ENCODE data around the gene ASIC1.

The ASIC1 gene

DNA sequence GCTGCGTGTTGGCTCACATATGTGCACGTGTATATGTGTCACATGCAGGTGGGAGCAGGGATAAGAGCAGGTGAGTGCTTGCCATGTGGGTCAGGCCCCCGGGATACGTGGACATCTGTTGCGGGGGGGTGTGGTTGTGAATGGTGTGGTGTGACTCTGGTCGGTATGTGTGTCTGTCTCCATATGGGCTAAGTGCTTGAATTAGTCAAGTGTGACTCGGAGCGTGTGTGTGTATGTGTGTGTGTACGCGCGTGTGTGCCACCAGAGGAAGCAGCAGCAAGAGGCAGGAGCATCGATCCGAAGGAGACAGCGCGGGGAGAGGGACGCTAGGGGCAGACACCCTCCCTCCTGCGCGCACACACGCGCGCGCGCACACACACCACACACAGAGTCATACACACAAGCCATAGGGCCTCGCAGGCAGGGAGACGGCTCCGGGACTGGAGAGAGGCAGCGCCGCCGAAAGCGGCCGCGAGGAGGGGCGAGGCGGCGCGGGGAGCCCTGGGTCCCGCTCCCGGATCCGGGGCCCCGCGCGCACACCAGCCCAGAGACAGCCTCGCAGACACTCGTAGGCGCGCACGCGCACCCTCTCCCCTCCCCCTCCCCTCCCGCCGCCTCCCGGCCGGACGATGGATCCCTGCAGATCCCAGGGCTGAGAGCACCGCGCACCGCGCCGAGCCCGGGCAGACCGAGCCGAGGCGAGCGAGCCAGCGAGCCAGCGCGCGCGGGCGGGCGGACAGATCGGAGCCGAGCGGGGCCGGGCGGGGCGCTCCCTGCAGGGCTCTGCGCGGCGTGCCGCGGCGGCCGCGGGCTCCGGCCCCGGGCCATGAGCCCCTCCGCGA lies at the start of gene ASIC1:
TSS of gene ASIC1 (plus strand) at position 597 of the 842 bp plus-strand sequence. CDS start 1,171 bp downstream, outside the sequence.
- H3K4me1 ChIP-seq (ENCODE audit: control insufficient read depth, low read depth, low read length), result peaks cover 10% of the 10 kb centered on the region
- H3K27ac ChIP-seq (ENCODE audit: low read length), result no peak within 1 kb of the TSS
- H3K36me3 ChIP-seq (ENCODE audit: control insufficient read depth, low read depth, low read length), result no peaks in the 10 kb centered on the region
- no peak within 1 kb of the TSS for H3K9ac ChIP-seq (ENCODE audit: low read length)
- no peaks in the 10 kb centered on the region for H3K9me3 ChIP-seq (ENCODE audit: control insufficient read depth, low read depth, low read length)
- peak within 1 kb of the TSS; percentile 65 for H3K4me3 ChIP-seq (ENCODE audit: low read length)
- peaks cover 65% of the 10 kb centered on the region for H3K27me3 ChIP-seq (ENCODE audit: control insufficient read depth, insufficient read depth, low read length)

DNA sequence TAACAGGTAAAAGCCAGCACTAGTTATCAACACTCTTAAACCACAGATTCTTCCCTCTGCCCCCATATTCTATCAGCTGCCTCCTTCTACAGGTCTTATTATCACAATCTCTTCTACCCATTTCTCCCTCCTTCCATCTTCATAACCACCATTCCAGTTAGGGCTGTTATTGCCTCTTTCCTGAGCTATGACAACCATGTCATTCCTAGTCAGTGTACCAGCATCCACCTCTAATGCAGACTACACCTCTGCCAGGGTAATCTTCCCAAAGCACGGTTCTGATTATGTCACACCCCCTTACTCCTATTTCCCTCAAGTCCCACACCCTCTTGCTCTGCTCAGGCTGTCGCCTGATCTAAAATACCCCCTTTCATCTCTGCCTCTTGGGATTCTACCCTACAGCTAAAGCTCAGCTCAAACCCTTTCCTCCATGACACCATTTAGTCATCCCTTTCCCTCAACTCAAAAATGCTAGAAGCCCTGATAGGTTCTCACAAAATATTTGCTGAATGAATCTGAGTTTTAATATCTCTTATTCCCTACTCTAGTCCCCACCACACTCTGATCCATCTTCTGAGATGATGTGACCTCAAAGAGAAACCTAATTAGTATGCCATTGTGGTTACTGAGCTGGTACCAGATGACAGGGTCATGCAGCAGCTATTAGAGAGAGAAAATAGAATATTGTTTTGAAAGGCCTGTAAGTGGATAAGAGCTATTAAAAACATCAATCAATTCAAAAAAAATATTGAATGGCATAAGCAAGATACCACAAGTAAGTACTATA lies 43.8 kb upstream of the ASIC1 start:
- Histone ChIP-seq H3K4me1 (ENCODE audit: control insufficient read depth, low read depth, low read length) (no peaks in the 10 kb centered on the region), H3K36me3 (ENCODE audit: control insufficient read depth, low read depth, low read length) (peaks cover 12% of the 10 kb centered on the region), H3K4me3 (ENCODE audit: low read length) (no peak overlapping the region), H3K9me3 (ENCODE audit: control insufficient read depth, low read depth, low read length) (no peaks in the 10 kb centered on the region), H3K27ac (ENCODE audit: low read length) (no peak overlapping the region), H3K27me3 (ENCODE audit: control insufficient read depth, insufficient read depth, low read length) (no peaks in the 10 kb centered on the region), H3K9ac (ENCODE audit: low read length) (no peak overlapping the region)

DNA sequence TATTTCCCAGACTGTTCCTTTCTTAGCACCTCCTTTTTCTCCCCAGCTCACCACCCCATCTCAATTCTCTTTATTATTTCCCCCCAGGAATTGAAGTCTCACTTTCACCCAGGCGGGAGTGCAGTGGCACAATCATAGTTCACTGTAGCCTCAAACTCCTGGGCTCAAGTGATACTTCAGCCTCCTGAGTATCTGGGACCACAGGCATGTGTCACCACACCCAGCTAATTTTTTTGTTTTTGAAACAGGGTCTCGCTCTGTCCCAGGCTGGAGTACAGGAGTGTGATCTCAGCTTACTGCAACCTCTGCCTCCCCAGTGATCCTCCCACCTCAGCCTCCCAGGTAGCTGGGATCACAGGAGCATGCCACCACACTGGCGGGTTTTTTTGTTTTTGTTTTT lies 43.1 kb upstream of the ASIC1 start:
- Histone ChIP-seq H3K27ac (ENCODE audit: low read length) (no peak overlapping the region), H3K9me3 (ENCODE audit: control insufficient read depth, low read depth, low read length) (no peaks in the 10 kb centered on the region), H3K36me3 (ENCODE audit: control insufficient read depth, low read depth, low read length) (peaks cover 12% of the 10 kb centered on the region), H3K9ac (ENCODE audit: low read length) (no peak overlapping the region), H3K4me1 (ENCODE audit: control insufficient read depth, low read depth, low read length) (no peaks in the 10 kb centered on the region), H3K4me3 (ENCODE audit: low read length) (no peak overlapping the region), H3K27me3 (ENCODE audit: control insufficient read depth, insufficient read depth, low read length) (no peaks in the 10 kb centered on the region)

DNA sequence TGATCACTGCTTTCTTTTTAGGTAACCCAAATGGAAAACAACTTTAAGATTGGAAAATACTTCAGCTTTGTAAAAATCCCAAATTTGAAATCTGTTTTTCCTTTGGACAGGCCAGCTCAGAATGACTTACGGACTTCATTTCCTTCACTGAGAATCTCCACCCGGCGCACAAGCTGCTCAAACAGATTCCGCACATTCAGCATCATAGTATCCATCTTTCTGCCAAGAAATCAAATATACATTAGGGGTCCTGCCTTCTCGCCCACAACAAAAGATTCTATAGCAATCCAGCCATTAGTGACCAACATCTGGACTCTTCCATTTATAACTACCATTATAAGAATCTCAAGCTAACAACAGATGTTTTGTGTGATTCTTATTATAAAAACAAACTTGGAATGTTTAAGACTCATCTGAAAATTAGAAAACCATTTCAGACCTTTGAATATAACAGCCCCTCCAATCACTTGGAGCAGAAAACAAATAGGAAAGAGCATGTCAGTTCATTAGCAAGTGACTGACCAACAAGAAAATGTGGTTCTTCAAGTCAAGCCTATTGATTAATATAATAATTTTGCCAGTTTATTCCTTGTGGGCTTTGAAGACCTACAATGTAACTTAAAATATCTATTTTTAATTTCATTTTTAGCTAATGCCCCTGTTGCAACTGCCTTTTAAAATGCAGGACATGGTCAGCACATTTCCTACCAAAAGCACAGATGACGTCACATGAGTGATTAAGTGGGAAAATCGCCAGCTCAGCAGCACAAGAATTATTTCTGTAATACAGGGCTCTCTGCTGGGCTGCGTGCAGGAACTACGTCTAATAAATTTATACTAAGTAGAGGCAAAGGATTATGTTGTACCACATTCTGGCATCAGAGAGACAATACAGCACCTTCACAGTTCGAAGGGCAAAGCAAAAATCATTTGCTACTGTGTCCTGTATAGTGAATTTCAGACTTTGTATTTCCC lies 40.6 kb upstream of the ASIC1 start:
- no peak overlapping the region for H3K9ac ChIP-seq (ENCODE audit: low read length)
- H3K27me3 ChIP-seq (ENCODE audit: control insufficient read depth, insufficient read depth, low read length), result no peaks in the 10 kb centered on the region
- peaks cover 8% of the 10 kb centered on the region for H3K36me3 ChIP-seq (ENCODE audit: control insufficient read depth, low read depth, low read length)
- no peak overlapping the region for H3K27ac ChIP-seq (ENCODE audit: low read length)
- H3K4me1 ChIP-seq (ENCODE audit: control insufficient read depth, low read depth, low read length), result no peaks in the 10 kb centered on the region
- no peak overlapping the region for H3K4me3 ChIP-seq (ENCODE audit: low read length)
- no peaks in the 10 kb centered on the region for H3K9me3 ChIP-seq (ENCODE audit: control insufficient read depth, low read depth, low read length)

DNA sequence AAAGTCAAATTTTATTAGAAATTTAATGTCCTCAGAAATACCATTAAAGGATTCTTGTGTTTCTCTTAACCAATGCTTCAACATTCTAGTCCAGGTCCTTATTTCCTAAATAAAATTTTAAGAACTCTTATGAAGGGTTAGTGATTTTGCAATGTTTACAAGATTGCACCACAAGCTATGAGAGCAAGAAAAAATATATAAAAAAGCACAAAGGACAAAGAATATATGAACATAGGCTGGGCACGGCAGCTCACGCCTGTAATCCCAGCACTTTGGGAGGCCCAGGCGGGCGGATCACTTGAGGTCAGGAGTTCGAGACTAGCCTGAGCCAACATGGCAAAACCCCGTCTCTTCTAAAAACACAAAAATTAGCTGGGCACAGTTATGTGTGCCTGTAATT lies 39.8 kb upstream of the ASIC1 start:
- Histone ChIP-seq H3K9me3 (ENCODE audit: control insufficient read depth, low read depth, low read length) (no peaks in the 10 kb centered on the region), H3K9ac (ENCODE audit: low read length) (no peak overlapping the region), H3K27me3 (ENCODE audit: control insufficient read depth, insufficient read depth, low read length) (no peaks in the 10 kb centered on the region), H3K27ac (ENCODE audit: low read length) (no peak overlapping the region), H3K4me1 (ENCODE audit: control insufficient read depth, low read depth, low read length) (no peaks in the 10 kb centered on the region), H3K4me3 (ENCODE audit: low read length) (no peak overlapping the region), H3K36me3 (ENCODE audit: control insufficient read depth, low read depth, low read length) (peaks cover 8% of the 10 kb centered on the region)

DNA sequence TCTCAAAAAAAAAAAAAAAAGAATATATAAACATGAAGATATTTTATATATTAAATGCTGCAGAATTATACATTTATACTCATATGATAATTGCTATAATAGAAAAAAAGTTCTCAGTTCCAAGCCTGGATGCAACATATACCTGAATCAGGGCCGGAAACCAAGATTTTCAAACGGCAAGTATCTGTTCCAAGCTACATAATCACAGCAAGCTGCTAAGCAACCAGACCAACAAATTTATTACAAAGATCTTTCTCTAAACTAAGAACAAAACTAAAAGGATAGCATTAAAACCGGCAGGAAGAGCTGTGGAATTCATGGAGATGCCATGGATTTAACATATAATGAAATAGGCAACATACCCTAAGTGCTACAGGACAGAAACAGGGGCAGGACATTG lies 39.2 kb upstream of the ASIC1 start:
- H3K36me3 ChIP-seq (ENCODE audit: control insufficient read depth, low read depth, low read length), result peaks cover 8% of the 10 kb centered on the region
- no peaks in the 10 kb centered on the region for H3K27me3 ChIP-seq (ENCODE audit: control insufficient read depth, insufficient read depth, low read length)
- H3K9me3 ChIP-seq (ENCODE audit: control insufficient read depth, low read depth, low read length), result no peaks in the 10 kb centered on the region
- H3K9ac ChIP-seq (ENCODE audit: low read length), result no peak overlapping the region
- no peaks in the 10 kb centered on the region for H3K4me1 ChIP-seq (ENCODE audit: control insufficient read depth, low read depth, low read length)
- H3K4me3 ChIP-seq (ENCODE audit: low read length), result no peak overlapping the region
- H3K27ac ChIP-seq (ENCODE audit: low read length), result no peak overlapping the region

DNA sequence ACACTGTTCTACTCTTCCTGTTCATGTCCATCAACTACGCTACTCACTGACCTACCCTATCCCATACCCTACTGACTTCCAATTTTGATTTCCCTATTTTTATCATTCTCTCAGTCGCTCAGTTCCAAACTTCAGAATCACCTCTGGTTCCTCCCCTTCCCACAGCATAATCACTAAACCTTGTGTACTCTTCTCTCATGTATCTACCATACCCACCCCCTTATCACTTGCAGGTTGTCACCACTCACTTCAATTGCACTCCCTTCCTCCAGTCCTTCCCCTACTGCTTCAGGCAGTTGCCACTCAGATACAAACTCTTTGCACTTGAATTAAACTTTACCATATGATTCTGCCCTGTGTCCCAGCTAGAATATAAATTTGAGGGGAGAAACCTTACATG lies 38.4 kb upstream of the ASIC1 start:
- Histone ChIP-seq H3K9ac (ENCODE audit: low read length) (no peak overlapping the region), H3K4me1 (ENCODE audit: control insufficient read depth, low read depth, low read length) (no peaks in the 10 kb centered on the region), H3K36me3 (ENCODE audit: control insufficient read depth, low read depth, low read length) (peaks cover 5% of the 10 kb centered on the region)

DNA sequence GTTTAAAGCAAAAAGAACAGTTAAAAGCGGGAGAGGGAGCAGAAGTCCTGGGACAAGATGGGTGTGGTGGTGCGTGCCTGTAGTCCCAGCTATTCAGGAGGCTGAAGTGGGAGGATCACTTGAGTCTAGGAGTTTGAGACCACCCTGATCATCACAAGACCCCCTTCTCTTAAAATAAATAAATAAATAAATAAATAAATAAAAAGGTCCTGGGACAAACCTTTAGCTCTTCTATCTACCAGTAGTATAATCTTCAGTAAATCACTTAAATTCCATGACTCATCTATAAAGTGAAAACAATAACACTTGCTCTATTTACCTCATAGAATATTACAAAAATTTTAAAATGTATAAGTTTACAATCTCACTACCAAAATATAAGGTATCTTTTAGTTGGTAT lies 37.9 kb upstream of the ASIC1 start:
- Histone ChIP-seq H3K27ac (ENCODE audit: low read length) (no peak overlapping the region), H3K4me3 (ENCODE audit: low read length) (no peak overlapping the region), H3K27me3 (ENCODE audit: control insufficient read depth, insufficient read depth, low read length) (no peaks in the 10 kb centered on the region), H3K4me1 (ENCODE audit: control insufficient read depth, low read depth, low read length) (no peaks in the 10 kb centered on the region), H3K9me3 (ENCODE audit: control insufficient read depth, low read depth, low read length) (no peaks in the 10 kb centered on the region), H3K36me3 (ENCODE audit: control insufficient read depth, low read depth, low read length) (peaks cover 2% of the 10 kb centered on the region), H3K9ac (ENCODE audit: low read length) (no peak overlapping the region)

More for the DNA sequence above, 38.4 kb upstream of the ASIC1 start:
- Histone ChIP-seq H3K27ac (ENCODE audit: low read length) (no peak overlapping the region), H3K27me3 (ENCODE audit: control insufficient read depth, insufficient read depth, low read length) (no peaks in the 10 kb centered on the region), H3K4me3 (ENCODE audit: low read length) (no peak overlapping the region), H3K9me3 (ENCODE audit: control insufficient read depth, low read depth, low read length) (no peaks in the 10 kb centered on the region)

DNA sequence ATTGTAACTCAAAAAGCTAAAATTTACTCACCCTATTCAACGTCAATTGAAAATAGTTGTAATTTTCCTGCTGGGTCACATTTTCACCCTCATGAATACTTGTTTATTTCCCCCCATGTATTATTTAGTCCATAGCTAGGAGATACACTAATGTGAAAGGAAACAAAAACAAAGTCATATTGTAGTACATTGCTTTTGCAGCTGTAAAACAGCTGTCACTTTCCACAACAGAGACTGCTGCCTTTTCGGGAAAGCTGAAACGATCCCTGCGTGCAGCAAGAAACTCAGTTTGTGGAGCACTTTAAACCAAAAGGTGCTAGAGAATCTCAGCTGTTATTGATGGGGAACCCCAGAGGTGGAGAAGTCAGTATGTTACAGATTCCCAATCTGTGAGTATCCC lies 36.4 kb upstream of the ASIC1 start:
- Histone ChIP-seq H3K36me3 (ENCODE audit: control insufficient read depth, low read depth, low read length) (no peaks in the 10 kb centered on the region), H3K27me3 (ENCODE audit: control insufficient read depth, insufficient read depth, low read length) (no peaks in the 10 kb centered on the region), H3K4me1 (ENCODE audit: control insufficient read depth, low read depth, low read length) (no peaks in the 10 kb centered on the region), H3K9ac (ENCODE audit: low read length) (no peak overlapping the region), H3K9me3 (ENCODE audit: control insufficient read depth, low read depth, low read length) (no peaks in the 10 kb centered on the region), H3K27ac (ENCODE audit: low read length) (no peak overlapping the region), H3K4me3 (ENCODE audit: low read length) (no peak overlapping the region)

DNA sequence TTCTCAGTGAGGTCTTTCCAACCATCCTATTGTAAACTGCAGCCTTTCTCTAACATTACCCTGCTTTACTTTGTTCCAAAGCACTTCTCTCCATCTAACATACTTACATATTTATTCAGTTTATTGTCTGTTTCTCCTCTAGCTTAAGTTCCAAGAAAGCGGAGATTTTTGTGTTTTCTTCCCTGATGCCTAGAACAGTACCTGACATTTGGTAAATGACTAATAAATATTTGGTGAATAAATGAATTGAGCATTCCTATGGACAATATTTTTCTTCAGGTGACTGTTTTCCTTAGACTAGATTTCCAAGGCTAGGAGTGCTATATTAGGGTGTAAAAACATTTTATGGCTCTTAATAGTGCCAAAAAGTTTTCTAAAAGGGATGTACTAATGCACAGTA lies 34.5 kb upstream of the ASIC1 start:
- H3K9ac ChIP-seq (ENCODE audit: low read length), result no peak overlapping the region

DNA sequence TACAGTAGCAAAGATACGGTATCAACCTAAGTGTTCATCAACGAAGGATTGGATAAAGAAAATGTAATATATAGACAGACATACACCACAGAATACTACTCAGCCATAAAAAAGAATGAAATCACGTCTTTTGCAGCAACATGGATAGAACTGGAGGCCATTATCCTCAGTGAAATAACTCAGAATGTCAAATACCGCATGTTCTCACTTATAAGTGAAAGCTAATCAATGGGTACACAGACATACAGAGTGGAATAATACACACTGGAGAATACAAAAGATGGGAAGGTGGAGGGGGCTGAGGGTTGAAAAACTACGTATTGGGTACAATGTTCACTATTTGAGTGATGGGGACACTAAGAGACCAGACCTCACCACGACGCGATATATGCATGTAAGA lies 33.2 kb upstream of the ASIC1 start:
- peak overlapping the region; percentile 92 for H3K4me3 ChIP-seq (ENCODE audit: low read length)
- no peaks in the 10 kb centered on the region for H3K9me3 ChIP-seq (ENCODE audit: control insufficient read depth, low read depth, low read length)
- peak overlapping the region; percentile 78 for H3K9ac ChIP-seq (ENCODE audit: low read length)
- H3K4me1 ChIP-seq (ENCODE audit: control insufficient read depth, low read depth, low read length), result no peaks in the 10 kb centered on the region
- H3K27me3 ChIP-seq (ENCODE audit: control insufficient read depth, insufficient read depth, low read length), result no peaks in the 10 kb centered on the region
- no peaks in the 10 kb centered on the region for H3K36me3 ChIP-seq (ENCODE audit: control insufficient read depth, low read depth, low read length)
- no peak overlapping the region for H3K27ac ChIP-seq (ENCODE audit: low read length)

More for the DNA sequence above, 34.5 kb upstream of the ASIC1 start:
- H3K27ac ChIP-seq (ENCODE audit: low read length), result no peak overlapping the region
- H3K9me3 ChIP-seq (ENCODE audit: control insufficient read depth, low read depth, low read length), result no peaks in the 10 kb centered on the region
- no peak overlapping the region for H3K4me3 ChIP-seq (ENCODE audit: low read length)
- H3K27me3 ChIP-seq (ENCODE audit: control insufficient read depth, insufficient read depth, low read length), result no peaks in the 10 kb centered on the region
- no peaks in the 10 kb centered on the region for H3K4me1 ChIP-seq (ENCODE audit: control insufficient read depth, low read depth, low read length)
- no peaks in the 10 kb centered on the region for H3K36me3 ChIP-seq (ENCODE audit: control insufficient read depth, low read depth, low read length)
